Hematopoietic multipotent progenitor cell treated with erythropoietin and hydrocortisone succinate and interleukin-3 and kit ligand, for 17 days (in vitro differentiated cells): ENCODE data around the gene CTNND2.

Experiments used
- DNase-seq: peaks from one replicate; pipeline ENCODE4 v3.0.0-alpha.2; 2015; ENCODE audit warnings: low spot score

Gene CTNND2

GRCh38 chr5:11164531-11165294, 739.5 kb downstream of the CTNND2 start:
- DNase-seq, result no peak

- no peak for DNase-seq
These were observed 747.1 kb downstream of the CTNND2 start for GRCh38 chr5:11157132-11157531.

GRCh38 chr5:11153670-11154382, 750.4 kb downstream of the CTNND2 start:
- no peak for DNase-seq

- no peak for DNase-seq
These were observed 751.9 kb downstream of the CTNND2 start for GRCh38 chr5:11152368-11152767.

DNA sequence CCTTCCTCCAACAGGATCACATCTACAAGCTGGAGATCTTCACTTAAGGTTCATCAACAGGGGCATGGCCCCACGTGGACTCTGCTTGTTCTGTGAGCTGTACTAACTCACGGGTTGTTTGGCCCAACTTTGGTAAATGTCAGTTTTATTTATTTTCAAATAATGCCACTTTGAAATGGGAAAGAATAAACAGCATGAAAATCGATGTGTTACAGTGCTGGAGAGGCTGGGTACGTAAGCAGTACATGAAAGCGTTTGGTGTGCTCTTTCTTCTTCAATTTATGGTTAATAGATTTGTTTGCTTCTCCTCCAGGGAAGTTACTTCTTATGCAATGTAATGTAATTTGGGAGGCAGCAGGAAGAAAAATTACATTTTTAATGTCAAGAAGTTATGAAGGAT, 753.3 kb downstream of the CTNND2 start:
- DNase-seq, result no peak

DNA sequence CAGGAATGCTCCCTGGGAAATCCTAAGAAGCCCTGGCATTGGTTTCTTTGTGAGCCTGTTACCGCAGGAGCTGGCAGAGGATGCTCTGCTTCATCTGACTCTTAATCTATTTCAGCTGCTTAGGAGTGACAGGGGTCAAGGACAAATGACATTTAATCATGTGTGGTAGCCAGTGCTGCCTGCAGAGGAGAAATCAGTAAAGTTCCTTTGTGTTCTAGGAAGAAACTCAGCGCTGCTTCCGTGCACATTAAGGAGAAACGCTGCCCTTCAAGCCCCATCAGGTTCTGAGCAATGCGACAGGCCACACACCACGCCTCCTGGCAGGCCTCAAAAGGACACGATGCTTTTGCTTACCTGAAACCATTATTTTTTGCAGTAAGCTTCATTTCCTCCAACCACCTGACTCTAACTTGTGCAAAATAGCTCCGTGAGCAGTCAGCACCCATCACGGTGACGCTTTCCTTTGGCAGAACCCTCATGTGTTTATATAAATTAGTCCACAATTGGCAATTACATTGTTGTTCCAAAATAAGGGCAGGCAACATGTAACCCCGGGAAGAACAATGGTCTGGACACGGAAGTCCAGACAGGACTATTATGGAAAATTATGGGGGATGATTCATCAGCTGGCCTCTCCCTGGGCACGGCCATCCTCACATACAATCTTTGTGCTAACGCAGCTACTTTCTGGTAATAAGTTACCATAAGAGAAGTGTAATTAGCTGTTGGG, 755.3 kb downstream of the CTNND2 start:
- DNase-seq, result no peak

GRCh38 chr5:11146171-11146570, 758.1 kb downstream of the CTNND2 start:
- DNase-seq, result no peak

GRCh38 chr5:11143456-11144267, 760.6 kb downstream of the CTNND2 start:
- DNase-seq, result no peak

GRCh38 chr5:11139217-11139865, 764.9 kb downstream of the CTNND2 start:
- DNase-seq, result no peak

DNA sequence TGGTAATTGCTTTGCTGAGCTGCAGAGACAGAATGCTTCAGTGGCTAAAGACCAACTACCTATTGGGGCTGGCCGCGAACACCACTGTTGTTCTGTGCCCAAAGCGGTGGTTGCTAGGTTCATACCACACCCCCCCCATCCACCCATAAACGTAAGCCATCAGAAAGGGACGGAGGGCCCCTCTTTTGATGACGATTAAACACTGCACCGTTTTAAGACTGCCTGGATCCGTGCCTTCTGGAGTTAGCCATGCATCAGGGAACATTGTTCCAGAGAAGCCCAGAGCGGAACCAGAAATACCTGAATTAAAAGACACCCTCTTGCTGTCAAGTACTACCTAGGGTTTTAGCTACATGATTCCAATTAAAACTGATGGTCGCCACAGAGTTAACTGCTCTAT, 774.1 kb downstream of the CTNND2 start:
- no peak for DNase-seq

DNA sequence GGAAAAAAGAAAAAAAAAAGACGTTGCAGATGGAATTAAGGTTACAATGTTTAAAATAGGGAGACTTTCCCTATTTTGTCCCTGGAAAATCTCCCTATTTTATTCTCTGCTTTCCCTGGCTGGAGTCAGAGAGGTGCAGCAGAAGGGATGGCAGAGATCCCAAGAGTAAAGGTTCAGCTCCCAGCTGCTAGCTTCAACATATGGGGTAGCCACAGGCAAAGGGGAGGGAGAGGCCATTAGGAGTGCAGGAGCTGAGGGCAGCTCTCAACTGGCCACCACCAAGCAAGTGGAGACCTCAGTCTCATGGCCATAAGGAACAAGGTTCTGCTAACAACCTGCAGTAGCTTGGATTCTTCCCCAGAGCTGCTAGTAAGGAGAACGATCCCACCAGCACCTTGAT, 776.2 kb downstream of the CTNND2 start:
- no peak for DNase-seq

GRCh38 chr5:11126844-11127243, 777.4 kb downstream of the CTNND2 start:
- DNase-seq, result no peak

DNA sequence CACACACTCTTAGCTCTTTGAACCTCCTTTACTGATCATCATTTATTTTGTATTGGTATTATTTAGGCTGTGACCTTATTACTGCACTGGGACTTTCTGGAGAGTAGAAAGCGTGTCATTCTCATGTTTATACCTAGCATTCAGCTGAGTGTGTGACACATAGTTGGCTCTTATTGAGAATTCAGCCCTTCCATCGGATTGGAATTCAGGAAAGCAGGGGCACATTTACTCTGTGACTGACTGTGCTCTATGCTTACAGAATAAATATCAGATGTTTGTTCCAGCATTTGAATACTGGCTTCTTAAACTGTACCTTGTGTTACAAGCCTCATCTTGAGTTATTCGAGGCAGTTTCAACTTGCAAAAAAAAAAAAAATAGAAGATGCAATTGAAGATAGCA, 782.4 kb downstream of the CTNND2 start:
- no peak for DNase-seq

GRCh38 chr5:11110128-11110527, 794.1 kb downstream of the CTNND2 start:
- DNase-seq, result no peak

DNA sequence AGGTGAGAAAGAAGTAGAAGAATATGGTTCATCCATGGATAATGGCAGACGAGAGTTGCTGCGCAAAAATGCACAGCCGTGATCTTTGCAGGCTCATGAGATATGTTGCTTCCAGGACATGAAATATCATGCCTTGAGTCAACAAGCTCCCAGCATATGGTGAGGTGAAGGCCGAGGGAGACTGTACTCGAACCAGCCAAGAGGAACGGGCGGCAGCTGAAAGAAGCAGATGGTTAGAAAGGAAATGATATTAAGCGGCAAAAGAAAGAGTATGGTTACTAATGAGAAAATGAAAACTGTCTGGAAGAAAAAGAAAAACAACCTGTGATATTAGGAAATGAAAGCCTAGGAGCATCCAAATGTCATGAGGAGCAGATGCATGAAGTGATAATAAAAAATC, 798.5 kb downstream of the CTNND2 start:
- DNase-seq, result no peak

DNA sequence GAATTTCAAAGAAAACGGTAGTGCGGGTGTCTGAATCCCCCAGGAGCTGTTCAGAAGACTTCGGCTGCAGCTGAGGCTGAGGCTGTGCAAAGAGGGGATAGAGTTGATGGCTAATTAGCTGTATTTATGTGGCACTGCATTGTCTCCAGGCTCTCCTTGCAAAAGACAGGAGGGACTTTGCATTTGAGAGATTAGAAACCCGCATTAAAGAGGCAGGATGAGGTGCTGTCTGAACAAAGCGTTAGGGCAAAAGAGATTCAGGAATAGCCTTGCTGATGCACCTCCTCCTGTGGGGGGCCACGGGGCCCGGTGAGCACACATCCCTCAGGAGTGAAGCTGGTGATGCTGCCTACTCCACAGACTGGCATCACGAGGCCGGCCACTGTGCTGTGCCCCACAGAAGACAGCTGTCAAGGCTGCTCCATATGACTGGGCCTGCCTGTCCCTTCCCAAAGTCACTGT, 799.6 kb downstream of the CTNND2 start:
- DNase-seq, result no peak

DNA sequence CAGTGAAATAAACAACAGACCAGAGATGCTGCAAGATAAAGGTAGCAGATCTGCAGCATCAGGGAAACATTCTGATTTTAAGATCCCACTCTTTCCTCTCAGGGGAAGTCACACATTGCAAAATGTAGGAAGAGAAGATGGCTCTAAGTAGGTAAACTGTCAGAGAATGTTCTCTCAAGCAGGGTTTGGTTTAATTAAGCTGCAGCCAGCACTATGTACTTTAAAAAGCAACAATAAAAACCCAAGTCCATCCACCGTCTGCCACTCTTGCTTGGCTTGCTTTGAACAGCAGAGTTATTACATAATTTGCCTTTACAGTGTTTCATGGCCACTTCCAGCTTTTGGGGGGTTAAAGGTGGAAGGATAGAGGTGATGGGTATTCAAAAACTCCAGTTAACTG, 800.0 kb downstream of the CTNND2 start:
- no peak for DNase-seq

- no peak for DNase-seq
These were observed 820.1 kb downstream of the CTNND2 start for GRCh38 chr5:11084111-11084510.

DNA sequence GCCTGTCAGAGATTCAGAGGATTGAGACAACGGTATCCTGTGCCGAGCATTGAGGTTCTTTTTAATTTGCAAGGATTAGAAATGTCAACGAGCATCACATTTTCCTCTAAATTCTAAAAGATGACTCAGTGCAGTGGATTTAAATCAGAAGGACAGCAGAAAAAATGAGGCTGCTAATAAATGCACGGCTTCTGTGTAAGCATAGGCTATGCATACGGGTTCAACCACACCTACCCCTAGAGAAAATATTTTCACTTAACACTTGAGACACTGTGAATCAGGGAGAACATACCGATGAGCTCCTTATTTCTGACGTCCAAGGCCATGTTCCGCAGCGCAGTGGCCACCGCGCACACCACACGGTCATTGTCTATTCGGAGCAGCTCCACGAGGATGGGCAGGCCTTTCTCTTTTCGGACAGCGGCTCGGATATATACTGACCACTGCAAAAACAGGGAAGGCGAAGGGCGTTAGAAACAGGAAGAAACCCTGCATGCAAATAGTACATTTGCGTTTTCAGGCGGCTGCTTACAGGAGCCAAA, 821.8 kb downstream of the CTNND2 start:
- DNase-seq, result no peak

DNA sequence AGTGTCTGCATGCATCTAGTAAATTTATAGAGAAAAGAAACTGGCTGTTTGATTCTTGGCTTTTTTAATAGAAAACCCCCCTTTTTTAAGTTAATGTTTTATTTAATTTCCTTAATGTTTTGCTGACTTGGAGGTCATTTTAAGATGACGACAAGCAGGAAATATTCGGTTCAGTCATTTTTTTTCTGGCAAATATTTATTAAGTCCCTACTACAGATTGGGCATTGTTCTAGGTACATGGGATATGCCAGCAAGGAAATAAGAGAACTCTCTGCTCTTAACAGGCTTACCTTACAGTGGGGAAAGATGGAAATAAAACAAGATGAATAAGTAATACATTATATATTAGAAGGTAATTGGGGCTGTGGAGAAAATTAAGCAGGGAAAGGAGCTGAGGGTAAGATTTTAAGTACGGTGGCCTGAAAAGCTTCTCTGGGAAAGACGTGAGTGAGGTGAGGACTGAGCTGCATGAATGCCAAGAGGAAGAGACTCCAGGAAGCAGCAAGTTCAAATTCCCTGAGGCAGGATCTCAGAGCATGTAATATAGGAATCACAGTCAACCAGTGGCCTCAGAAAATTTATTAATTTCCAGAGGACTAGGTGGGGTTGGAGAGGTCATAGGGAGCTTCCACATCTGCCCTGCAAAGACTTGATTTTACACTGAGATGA, 827.2 kb downstream of the CTNND2 start:
- DNase-seq, result no peak
